ENCODE data around the gene MAPK9. TPM values are rescaled to one million over a fixed set of nuclear protein-coding genes. Genes with fewer than 3 reads are reported as not detected.

MAPK9 gene
- total and polyA plus RNA-seq, 12 donors = 11.9 to 66.6 (median 34.9) TPM

GRCh38 chr5:180194410-180195345, 97.2 kb downstream of the MAPK9 start:
- Histone ChIP-seq H3K27ac (no peak overlapping the region), H3K4me3 (no peak overlapping the region), H3K9me3 (replicated peaks in 1 of 3) (no peaks in the 10 kb centered on the region), H3K4me1 (replicated peaks in 1 of 2) (no peaks in the 10 kb centered on the region), H3K27me3 (no peaks in the 10 kb centered on the region), H3K36me3 (replicated peaks in 1 of 2) (no peaks in the 10 kb centered on the region)
- intact Hi-C loops (cut with DNase I) = no loop called here
- DNase-seq = peak in 1 of 7 donors; percentile 36
- WGBS, 4 donors = 71 to 93% (median 83%) methylated on average over 12 to 34 of the region's 34 CpGs
- TF ChIP-seq CTCF (IDR thresholded peaks at IDR 0.05) = no peak
- TF ChIP-seq POLR2A (IDR thresholded peaks at IDR 0.05) = no peak

GRCh38 chr5:180193749-180194375, 98.0 kb downstream of the MAPK9 start:
- Histone ChIP-seq H3K4me3 (no peak overlapping the region), H3K27me3 (no peaks in the 10 kb centered on the region), H3K4me1 (replicated peaks in 1 of 2) (no peaks in the 10 kb centered on the region), H3K36me3 (replicated peaks in 1 of 2) (no peaks in the 10 kb centered on the region), H3K9me3 (replicated peaks in 1 of 3) (no peaks in the 10 kb centered on the region), H3K27ac (no peak overlapping the region)
- intact Hi-C loops (cut with DNase I) = no loop called here
- TF ChIP-seq POLR2A (IDR thresholded peaks at IDR 0.05) (no peak), CTCF (IDR thresholded peaks at IDR 0.05) (no peak)
- WGBS, 4 donors = 91 to 97% (median 95%) methylated on average over 24 of the region's 24 CpGs
- peak in 1 of 7 donors; percentile 11 for DNase-seq

GRCh38 chr5:180191716-180192115, 100.2 kb downstream of the MAPK9 start:
- WGBS, 4 donors = 59 to 75% (median 66%) methylated on average over 2 to 6 of the region's 6 CpGs

More at GRCh38 chr5:180191716-180192115, 100.2 kb downstream of the MAPK9 start:
- H3K36me3 ChIP-seq (replicated peaks in 1 of 2) = no peaks in the 10 kb centered on the region
- DNase-seq = peak in 1 of 7 donors; percentile 13
- H3K9me3 ChIP-seq (replicated peaks in 1 of 3) = peaks cover 0 to 4% (median 0%) of the 10 kb centered on the region in 3 donors
- no peaks in the 10 kb centered on the region for H3K4me1 ChIP-seq (replicated peaks in 1 of 2)
- intact Hi-C loops (cut with DNase I) = no loop called here
- no peak overlapping the region for H3K4me3 ChIP-seq
- no peak overlapping the region for H3K27ac ChIP-seq
- no peaks in the 10 kb centered on the region for H3K27me3 ChIP-seq
- TF ChIP-seq POLR2A (IDR thresholded peaks at IDR 0.05) (no peak), CTCF (IDR thresholded peaks at IDR 0.05) (no peak)

Data from adrenal gland (tissue), 12 donors.